ENCODE measurements around the gene CGAS.
"Not testable (repeated sequence)": the region's sequence is repeated elsewhere in the genome, so short reads cannot be mapped to it uniquely, and the experiment has no call there.

Gene CGAS

GRCh38 chr6:73381531-73381930 is 70.6 kb downstream of the CGAS start:
- WGBS, 2 experiments: 91 to 94% methylated on average over 10 of the region's 10 CpGs
- not testable (repeated sequence) for H3K27ac ChIP-seq (ENCODE audit: insufficient read depth, low read depth, low read length, poor library complexity, severe bottlenecking); H3K27me3 ChIP-seq (ENCODE audit: control insufficient read depth, insufficient read depth, low read length, poor library complexity, severe bottlenecking); H3K4me3 ChIP-seq (ENCODE audit: insufficient read depth, low read depth, low read length); H3K4me1 ChIP-seq (ENCODE audit: control insufficient read depth, insufficient read depth, low read length); H3K9me3 ChIP-seq (ENCODE audit: control insufficient read depth, low read length); H3K36me3 ChIP-seq (ENCODE audit: control insufficient read depth, insufficient read depth, low read length)

DNA sequence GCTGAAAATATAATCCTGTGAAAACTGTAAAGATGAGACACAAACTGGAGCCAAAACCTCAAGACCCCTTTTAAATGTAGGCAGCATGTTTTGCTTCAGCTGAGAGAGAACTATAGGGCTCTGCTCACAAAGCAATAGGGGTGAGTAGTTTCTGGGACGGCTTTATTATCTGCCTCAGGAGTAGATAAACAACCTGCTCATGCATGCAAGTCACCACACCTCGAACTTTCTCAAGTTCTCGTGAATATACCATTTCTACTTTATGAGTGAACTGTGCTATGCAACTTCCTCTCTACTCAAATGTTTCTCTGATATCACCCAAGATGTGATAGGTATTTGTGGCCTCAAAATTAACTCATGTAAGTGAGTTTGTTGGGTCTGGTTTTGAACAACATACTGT is 74.9 kb downstream of the CGAS start:
- Histone ChIP-seq H3K36me3 (ENCODE audit: control insufficient read depth, insufficient read depth, low read length) (no peaks in the 10 kb centered on the region), H3K9me3 (ENCODE audit: control insufficient read depth, low read length) (no peaks in the 10 kb centered on the region), H3K27me3 (ENCODE audit: control insufficient read depth, insufficient read depth, low read length, poor library complexity, severe bottlenecking) (no peaks in the 10 kb centered on the region), H3K4me1 (ENCODE audit: control insufficient read depth, insufficient read depth, low read length) (no peaks in the 10 kb centered on the region), H3K27ac (ENCODE audit: insufficient read depth, low read depth, low read length, poor library complexity, severe bottlenecking) (no peak overlapping the region), H3K4me3 (ENCODE audit: insufficient read depth, low read depth, low read length) (no peak overlapping the region)
- 91 to 92% methylated on average over 3 of the region's 3 CpGs for WGBS, 2 experiments

- 94 to 96% methylated on average over 1 of the region's 1 CpG for WGBS, 2 experiments
Measured at GRCh38 chr6:73375216-73375615, 76.9 kb downstream of the CGAS start.

More at GRCh38 chr6:73375216-73375615, 76.9 kb downstream of the CGAS start:
- Histone ChIP-seq H3K27me3 (ENCODE audit: control insufficient read depth, insufficient read depth, low read length, poor library complexity, severe bottlenecking) (no peaks in the 10 kb centered on the region), H3K4me3 (ENCODE audit: insufficient read depth, low read depth, low read length) (no peak overlapping the region), H3K9me3 (ENCODE audit: control insufficient read depth, low read length) (no peaks in the 10 kb centered on the region), H3K27ac (ENCODE audit: insufficient read depth, low read depth, low read length, poor library complexity, severe bottlenecking) (no peak overlapping the region), H3K36me3 (ENCODE audit: control insufficient read depth, insufficient read depth, low read length) (no peaks in the 10 kb centered on the region), H3K4me1 (ENCODE audit: control insufficient read depth, insufficient read depth, low read length) (no peaks in the 10 kb centered on the region)

Data from ectodermal cell (in vitro differentiated cells).